Activated CD4-positive, CD25-positive, alpha-beta regulatory T cell treated with anti-CD3 and anti-CD28 coated beads, Interleukin-2, amount 50 U/mL, for 72 hours (primary cell): ENCODE data around the gene MPP3.
"Not testable (repeated sequence)": the region's sequence is repeated elsewhere in the genome, so short reads cannot be mapped to it uniquely, and the experiment has no call there.

ENCODE experiments used
- DNase-seq: peaks from one replicate; pipeline ENCODE4 v3.0.0; 2021

Gene MPP3, protein sequence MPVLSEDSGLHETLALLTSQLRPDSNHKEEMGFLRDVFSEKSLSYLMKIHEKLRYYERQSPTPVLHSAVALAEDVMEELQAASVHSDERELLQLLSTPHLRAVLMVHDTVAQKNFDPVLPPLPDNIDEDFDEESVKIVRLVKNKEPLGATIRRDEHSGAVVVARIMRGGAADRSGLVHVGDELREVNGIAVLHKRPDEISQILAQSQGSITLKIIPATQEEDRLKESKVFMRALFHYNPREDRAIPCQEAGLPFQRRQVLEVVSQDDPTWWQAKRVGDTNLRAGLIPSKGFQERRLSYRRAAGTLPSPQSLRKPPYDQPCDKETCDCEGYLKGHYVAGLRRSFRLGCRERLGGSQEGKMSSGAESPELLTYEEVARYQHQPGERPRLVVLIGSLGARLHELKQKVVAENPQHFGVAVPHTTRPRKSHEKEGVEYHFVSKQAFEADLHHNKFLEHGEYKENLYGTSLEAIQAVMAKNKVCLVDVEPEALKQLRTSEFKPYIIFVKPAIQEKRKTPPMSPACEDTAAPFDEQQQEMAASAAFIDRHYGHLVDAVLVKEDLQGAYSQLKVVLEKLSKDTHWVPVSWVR

DNA sequence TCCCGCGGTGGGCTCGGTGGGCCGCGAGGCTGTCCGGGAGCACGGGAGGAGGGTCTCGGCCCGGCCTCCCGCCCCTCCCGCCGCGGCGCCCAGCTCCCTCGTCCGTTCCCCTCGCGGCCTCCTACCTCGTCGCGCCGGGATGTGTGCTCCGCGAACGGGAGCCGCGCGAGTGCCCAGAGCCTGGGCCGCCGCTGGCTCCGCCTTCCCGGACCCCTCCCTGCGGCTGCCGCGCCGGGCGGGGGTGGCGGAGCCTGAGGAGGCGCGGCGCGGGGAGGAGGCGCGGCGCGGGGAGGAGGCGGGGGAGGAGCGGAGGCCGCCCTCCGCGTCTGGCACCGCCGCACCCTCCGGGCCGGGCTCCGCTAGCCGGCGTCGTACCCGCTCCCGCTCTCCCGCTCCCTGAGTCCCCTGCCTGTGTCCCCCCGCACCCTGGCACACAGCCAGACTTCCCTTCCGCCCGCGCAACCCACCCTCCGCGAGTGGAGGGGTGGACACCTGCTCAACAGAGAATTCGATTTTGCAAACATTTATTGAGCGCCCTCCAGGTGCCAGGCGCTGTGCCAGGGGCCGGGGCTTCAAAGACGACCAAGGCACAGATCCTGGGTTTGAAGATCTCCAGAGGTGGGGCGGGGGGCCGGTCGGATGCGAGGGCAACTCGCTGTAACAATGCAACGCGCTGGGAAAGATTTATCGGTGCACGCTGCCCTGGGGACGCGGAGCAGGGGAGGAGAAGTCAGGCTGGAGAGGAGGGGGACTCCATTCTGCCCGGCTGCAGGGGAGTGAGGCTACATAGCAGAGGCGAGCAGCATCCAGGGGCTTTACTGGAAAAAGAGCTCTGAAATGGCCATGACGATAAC, at the start of gene MPP3:
Gene MPP3 (minus strand): TSS at position 171 of the 854 bp plus-strand sequence. CDS start 1,240 bp downstream, outside the sequence.
- DNase-seq: no peak

DNA sequence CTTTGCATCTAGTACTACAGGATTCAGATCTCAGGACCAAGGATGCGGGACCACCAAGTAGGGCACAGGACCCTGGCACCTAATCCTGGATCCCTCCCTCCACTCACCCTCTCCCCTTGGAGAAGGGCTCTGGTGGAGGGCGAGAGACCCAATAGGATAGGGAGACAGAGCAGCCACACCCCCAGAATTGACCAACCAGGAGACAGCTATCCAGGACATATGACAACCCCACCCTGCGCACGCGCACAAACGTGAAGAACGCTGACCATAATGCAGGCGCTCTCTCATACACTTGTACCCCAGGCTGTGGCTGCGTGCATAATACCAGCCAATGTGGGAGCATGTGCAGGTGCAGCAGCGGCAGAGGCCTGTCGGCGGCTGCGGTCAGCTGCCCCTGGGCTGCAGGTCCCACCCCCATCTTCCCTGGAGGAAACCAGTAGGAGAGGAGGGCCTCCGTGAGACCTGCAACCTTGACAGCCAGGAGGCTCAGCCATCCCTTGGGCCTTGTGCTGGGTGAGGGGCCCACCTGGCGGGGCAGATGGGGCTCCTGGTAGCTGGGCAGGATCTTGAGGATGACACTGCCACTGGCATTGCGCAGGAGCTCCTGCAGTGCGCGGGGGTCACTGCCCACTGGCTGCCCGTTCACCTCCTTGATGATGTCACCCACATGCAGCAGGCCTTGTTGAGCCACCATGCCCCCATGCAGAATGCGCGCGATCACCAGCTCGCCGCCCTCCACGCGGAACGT, 49.0 kb upstream of the MPP3 start:
- no peak for DNase-seq

DNA sequence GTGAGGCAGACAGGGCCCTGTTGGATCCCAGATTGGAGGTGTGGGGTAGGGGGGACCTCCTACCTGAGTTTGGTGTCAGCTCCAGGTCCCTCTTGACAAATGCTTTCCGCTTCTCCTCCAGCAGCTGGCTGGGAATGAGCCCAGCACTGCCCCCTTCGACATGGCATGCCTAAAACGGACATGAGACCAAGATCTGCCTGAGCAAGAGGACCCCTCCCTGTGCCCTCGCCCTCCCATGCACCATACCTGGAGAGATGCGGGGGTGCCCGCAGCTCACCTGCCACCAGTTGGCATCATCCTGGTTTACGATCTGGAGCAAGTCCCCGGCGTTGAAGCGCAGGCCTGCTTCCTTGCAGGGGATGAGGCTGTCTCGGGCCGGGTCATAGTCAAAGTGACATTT, 48.2 kb upstream of the MPP3 start:
- no peak for DNase-seq

DNA sequence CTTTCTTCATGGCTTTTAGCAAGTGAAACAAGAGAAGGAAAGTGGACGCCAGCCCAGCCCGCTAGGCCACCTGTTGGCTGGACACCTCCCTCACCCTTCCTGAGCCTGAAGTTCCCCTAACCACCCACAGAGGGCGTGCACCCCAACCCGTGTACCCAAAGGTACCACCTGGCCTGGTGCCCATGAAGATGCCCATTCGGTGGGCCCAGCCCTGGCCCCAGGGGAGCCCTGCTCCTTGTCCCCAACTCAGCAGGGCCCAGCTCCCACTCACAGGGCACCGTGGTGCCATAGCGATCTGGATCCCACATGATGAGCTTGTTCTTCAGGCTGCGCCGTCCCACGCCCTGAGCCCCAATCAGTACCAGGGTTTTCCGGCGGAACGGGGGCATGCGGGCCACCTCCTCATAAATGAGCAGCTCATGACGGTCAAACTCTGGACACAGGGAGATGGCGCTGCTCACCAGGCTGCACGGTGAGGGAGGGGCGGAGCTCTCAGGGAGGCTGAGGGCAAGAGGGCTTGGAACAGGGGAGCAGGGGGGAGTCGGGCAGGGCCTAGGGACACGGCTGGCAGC, 47.6 kb upstream of the MPP3 start:
- peak; percentile 59 for DNase-seq

DNA sequence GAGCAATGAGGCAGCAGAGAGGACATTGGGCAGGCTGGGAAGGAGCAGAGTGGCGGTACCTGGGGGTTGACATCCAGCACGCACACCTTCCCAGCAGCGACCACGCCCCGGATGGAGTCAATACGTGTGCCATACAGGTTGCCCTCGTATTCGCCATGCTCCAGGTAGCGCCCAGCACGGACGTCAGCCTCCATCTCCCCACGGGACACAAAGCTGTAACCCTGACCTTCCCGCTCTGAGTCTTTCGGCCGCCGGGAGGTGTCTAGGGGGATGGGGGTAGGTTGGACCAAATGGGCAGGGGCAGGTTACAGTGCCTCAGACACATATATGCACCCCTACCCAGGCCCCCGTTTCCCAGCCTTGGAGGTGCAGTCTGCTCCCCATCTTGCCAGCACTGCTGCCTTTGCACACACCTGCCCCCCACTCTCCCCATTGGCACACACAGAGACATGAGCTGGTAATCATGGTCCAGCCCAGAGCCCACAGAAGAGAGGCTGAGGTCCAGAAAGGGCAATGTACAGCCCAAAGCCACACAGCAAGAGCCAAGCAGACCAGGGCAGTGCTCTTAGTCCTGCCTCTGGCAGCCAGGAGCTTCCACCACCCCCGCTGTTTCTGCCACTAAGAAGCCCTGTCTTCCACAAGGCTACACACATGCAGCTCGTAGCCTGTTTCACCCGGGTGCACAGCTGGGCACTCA, 46.9 kb upstream of the MPP3 start:
- DNase-seq: no peak

DNA sequence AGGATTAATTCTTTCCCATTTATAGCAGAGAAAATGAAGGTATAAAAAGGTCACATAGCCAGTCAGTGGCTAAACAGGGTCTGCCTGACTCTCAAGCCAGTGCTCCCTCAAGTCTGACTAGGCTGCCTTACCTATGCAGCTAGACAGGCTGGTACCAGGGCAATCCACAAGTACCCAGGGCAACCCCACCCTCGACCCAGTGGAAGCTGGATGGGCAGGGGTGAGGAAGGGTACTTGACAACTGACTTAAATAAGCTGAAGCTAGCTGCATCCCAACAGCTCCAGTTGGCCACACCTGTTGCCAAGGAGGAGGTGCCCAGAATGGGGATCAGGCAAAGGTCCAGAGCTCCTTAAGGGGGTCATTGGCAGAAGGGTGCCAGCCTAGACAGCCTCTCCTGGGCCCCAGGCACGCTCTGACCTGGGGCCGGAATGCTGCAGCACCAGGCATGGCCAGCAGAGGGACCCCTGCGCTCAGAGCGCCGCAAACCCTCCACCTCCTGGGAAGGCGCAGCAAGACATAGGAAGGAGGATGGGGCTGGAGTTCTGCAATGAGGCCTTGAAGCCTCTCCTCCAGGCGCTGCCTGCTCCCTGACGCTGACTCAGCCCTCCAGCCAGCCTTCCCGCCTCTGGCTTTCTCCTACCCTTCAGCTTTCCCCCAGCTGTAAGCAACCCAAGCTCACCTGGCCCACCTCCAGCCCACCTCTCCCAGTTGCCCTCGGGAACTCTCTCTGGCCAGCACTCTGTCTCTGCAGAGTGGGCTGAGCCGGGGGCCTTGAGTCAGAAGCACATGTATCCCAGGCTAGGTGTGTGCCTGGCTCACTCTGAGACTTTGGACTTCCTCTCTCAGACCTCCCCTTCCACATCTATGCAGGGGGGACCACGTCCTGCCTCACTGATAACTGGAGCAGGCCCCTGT, 45.6 kb upstream of the MPP3 start:
- DNase-seq: peak; percentile 79

DNA sequence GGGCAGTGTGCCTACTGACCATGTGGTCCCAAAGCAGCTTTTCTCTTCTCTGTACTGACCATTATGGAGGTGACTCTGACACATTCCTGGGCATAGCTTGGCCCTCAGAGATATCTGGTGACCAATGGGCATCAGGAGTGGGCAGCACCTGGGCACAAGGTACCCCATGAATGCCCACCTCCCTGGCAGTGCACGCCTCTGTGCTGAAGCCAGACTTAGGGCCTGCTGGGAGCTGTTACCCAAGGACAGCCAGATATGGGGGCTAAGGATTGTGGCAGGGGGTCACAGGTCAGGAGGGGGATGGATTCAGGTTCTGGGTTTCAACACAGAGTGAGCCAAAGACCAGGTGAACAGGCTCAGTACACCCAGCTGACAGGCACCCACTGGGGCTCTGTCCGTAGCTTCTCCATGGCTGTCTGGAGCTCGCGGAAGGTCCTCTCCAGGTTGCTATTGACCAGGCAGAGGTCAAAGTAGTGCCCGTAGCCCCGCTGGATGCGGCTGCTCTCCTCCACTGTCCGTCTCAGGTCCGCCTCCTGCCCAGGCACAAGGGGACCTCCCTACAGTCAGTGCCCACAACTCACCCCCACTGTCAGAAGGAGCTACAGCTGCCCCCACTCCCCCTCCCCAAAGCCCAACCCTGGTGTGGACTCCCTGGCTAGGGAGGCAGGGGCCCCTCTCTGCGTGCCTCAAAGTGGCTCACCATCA, 44.7 kb upstream of the MPP3 start:
- DNase-seq: no peak

DNA sequence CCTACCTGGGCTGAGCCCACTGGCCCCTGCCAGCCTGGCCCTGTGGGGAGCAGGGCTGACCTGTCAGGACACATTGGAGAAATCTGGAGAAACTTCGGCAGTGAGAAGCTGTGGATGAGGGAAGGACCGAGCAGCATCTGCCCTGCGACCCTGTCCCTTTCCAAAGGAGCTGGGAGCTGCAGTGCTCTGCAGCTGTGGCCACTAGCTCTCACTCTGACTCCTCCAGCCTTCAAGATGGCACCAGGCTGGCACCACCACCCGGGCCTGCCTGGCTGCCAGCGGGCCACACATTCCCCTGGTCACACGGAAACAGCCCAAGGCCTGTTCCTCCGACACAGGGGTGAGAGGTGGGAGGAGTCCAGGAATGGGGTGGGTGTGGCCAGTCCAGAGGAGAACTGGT, 44.1 kb upstream of the MPP3 start:
- DNase-seq: no peak

DNA sequence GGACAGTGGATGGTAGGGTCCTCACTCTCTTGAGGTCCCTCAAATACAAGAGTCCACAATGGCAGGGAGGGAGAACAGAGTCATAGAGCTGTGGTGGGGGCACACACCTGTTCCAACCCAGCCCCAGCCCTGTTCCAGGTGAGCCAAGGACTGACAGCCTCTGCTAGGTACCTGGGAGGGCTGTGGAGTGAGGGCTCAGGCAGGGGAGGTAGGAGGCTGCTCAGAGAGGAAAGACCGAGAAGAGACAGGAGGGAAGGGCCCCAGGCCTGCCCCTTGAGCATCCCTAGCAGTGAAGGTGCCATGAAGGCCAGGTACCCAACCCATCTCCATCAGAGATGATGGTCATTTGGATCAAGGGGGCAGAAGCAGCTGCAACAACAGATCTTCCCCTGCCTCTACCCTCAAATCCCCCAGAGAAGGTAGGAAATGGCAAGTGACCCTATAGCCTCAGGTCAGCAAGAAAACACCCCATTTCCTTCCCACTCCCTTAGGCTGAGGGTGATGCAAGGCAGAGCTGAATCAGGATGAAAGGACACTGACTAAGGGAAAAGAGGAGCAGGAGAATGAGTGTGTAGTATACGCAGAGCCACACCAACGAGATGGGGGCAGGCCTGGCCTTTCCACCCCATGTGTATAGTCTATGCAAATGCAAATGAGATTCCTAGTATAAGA, 42.7 kb upstream of the MPP3 start:
- no peak for DNase-seq

DNA sequence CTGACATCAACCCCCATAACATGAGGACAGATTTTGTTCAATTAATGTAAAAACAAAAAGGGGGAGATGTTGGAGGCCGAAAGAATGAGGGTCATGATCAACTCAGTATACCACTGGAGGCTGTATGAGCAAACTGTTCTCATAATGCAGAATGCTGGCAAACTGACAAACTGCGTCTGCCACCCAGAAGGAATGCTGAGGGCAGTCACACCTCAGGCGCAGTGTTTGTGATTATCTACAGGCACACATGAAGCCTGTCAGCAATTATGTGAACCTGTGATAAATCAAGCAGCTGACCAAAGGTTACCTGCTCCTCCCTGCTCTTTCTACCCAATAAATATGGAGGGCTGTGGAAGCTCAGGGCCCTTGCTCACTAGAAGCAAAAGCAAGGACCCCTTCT, 41.3 kb upstream of the MPP3 start:
- no peak for DNase-seq

DNA sequence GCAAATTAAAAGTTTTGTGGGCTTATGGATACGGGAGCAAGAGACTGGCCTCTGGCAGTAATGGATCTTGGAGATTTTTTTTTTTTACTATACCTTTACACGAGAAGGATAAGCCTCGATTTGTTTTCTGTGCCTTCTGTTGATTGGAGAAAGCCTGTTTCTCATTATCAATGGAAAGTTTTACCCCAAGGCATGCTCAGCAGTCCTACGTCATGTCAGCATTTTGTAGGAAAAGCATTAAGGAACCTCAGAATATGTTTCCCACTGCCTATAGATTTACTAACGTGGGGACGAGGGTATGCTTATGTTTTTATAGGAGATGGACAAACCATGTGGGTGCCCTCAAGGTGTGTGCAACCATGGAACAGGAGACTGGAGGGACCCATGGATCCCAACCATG, 40.9 kb upstream of the MPP3 start:
- no peak for DNase-seq

DNA sequence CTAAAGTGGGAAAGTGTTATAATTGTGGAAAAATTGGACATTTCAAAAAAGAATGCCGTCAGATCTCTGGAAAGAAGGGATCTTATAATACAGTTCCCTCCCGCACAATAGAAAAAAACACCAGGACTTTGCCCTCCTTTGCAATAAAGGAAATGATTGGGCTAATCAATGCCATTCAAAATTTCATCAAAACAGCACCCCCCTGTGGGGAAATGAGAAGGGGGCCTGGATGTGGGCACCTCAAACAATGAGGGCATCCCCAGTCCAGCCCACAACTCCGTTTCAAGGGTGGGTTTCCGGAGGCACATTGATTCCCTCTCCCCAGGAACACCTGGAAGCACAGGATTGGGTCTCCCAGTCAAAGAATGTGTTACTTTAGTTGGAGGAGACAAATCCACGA, 40.1 kb upstream of the MPP3 start:
- DNase-seq: no peak

DNA sequence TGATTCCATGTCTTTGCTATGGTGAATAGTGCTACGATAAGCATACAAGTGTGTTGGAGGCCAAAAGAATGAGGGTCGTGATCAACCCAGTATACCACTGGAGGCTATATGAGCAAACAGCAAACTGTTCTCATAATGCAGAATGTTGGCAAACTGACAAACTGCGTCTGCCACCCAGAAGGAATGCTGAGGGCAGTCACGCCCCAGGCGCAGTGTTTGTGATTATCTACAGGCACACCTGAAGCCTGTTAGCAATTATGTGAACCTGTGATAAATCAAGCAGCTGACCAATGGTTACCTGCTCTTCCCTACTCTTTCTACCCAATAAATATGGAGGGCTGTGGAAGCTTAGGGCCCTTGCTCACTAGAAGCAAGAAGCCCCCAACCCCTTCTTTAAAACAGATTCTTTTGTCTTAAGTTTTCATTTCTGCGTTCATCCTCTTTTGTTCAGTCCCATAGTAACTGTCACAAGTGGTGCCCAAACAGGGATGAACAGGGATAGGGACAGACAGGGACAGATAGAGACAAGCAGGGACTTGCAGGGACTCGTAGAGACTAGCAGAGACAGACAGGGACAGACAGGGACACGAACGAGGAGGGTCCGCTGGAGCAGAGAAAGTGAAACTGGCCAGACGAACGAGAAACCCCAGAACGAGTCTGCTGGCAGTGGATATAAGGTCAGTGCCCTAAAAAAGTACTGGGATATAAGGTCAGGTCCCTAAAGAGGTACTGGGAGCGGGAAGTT, 39.2 kb upstream of the MPP3 start:
- DNase-seq: no peak

DNA sequence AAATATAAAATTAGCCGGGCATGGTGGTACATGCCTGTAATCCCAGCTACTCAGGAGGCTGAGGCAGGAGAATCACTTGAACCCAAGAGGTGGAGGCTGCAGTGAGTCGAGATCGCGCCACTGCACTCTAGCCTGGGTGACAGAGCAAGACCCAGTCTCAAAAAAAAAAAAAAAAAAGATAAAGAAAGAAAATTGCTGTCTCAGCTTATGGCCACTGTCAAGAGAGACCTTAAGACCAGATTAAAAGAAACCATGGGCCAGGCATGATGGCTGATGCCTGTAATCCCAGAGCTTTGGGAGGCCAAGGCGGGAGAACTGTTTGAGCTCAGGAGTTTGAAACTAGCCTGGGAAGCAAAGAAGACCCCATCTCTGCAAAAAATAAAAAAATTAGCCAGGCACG, 36.1 kb upstream of the MPP3 start:
- DNase-seq: not testable (repeated sequence)

DNA sequence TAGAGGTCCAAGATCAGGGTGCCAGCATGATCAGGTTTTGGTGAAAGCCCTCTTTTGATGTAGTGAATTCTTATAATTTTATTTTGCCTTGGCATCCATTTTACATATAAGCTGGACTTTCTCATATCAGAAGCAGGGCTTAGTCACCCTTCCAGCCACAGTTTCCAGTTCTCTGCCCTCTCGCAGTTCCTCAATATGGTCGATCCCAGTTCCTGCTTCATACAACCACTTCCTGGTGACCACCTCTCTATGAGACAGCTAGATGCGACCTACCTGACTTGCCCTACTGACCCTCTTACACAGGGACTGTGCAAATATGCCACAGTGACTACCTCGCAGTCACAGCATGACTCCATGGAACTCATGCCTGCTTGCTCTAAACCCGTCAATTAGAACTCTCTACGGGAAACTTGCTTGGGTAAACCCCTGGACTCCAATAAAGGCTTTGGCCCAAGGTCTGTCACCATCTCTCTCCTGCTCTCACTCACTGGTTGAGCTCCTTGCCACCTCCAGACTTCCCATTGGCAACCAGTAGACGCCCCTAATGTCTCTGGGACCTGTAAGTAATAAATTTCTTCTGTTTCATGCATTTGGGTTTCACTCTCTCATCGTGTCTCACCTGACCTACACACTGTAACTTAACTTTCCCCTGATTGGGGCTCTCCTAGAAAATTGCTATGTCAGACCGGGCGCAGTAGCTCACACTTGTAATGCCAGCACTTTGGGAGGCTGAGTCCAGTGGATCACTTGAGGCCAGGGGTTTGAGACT, 35.5 kb upstream of the MPP3 start:
- DNase-seq: no peak

DNA sequence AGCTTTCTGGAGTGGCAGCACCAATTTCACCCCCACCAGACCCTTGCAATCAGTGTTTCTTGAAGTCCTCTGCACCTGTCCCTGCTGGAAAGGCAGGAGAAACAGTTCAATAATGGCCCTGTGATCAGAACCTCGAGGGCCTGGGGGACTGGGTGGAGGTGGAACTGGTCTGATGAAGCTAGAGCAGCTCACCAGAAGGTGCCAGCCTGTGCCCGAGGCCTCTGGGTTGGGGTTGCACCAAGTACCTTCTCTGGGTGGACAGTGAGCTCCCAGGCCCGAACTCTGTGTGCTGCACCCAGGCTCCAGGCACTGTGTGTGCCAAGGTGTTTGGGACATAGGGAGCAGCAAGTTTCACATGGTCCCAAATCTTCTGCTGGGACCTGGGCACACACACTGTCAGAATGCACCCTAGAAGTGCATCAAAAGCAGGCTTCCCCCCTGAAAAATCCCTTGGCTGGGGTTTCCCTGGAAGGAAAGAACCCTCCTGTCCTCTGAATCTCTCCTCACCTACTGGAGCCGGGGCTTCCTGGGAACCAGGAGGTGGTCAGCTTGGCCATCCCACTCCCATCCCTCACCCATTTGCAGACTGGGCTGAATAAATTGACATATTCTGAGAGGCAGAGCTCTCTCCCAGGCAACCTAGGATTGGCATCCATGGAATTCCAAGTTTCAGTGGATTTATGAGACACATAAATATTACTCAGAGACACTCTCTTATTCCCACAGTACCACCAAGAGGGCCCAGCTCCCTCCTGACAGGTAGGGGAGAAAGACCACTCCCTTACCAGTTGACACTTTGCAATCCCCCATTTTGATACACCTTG, 31.4 kb upstream of the MPP3 start:
- DNase-seq: no peak

DNA sequence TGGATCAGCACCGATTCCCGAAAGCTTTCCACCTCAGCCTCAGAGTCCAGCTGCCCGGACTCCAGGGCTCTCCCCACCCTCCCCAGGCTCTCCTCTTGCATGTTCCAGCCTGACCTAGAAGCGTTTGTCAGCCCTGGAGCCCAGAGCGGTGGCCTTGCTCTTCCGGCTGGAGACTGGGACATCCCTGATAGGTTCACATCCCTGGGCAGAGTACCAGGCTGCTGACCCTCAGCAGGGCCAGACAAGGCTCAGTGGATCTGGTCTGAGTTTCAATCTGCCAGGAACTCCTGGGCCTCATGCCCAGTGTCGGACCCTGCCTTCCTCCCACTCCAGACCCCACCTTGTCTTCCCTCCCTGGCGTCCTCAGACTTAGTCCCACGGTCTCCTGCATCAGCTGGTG, 29.0 kb upstream of the MPP3 start:
- DNase-seq: no peak
